Mucosa of descending colon (tissue), 3 donors: ENCODE measurements around the gene LRP2BP. TPM values are rescaled to one million over a fixed set of nuclear protein-coding genes. Genes with fewer than 3 reads are reported as not detected.

Experiments used
- ATAC-seq: fragments of 200-7000 bp; cut with Tn5 transposase; one replicate; pipeline ENCODE4 v1.9.1; 2020; ENCODE audit warnings: mild to moderate bottlenecking, moderate library complexity
- DNase-seq, 3 donors: peaks; one replicate each; pipeline ENCODE4 v3.0.0-alpha.2; 2020
- H3K36me3 ChIP-seq: fragments of 200-600 bp; one replicate; pipeline ENCODE4 v1.8.0; 2021; ENCODE audit warnings: low read depth, mild to moderate bottlenecking
- H3K4me1 ChIP-seq: fragments of 200-600 bp; one replicate; pipeline ENCODE4 v1.8.0; 2021; ENCODE audit warnings: low read depth, mild to moderate bottlenecking
- H3K4me3 ChIP-seq: fragments of 200-600 bp; one replicate; pipeline ENCODE4 v1.8.0; 2021; ENCODE audit warnings: mild to moderate bottlenecking
- H3K9me3 ChIP-seq: fragments of 200-600 bp; one replicate; pipeline ENCODE4 v1.8.0; 2021; ENCODE audit warnings: mild to moderate bottlenecking
- CTCF ChIP-seq: fragments of 200-600 bp; IDR thresholded peaks from one replicate; pipeline ENCODE4 v1.8.0; 2022; ENCODE audit warnings: antibody characterized with exemption, mild to moderate bottlenecking
- intact Hi-C, 2 donors: fragments of 100-400 bp; cut with DNase I in 1 of 2; cut with micrococcal nuclease in 1 of 2; formaldehyde crosslinking; loops; one replicate each; pipeline versions ENCODE4 v1.11.0 to v1.11.1; 2022; cut with DNase I, micrococcal nuclease
- total RNA-seq, 3 donors: library from RNA; stranded (reverse); fragmentation: NEBNext Ultra II Directional in 2 of 3; extraction: Animal tissue kit (Norgen Biotek cat#: 25700) in 2 of 3; gene quantifications; one replicate each; pipeline versions ENCODE4 v1.2.1 to v1.2.4, GENCODE V29; 2021 to 2023
- donor health status: DM: no; HTN: no; CAD: no; lungs with moderate emphysema.
- donor health status: DM: no; HTN: no; CAD: no.
- donor health status: DM: no; HTN: yes; CAD: no.

Gene LRP2BP
- total RNA-seq, 3 donors from 2014 or later = 0.35 to 1.3 (median 0.41) TPM

- Histone ChIP-seq H3K9me3 (peaks cover under 1% of the 10 kb centered on the region), H3K4me1 (no peaks in the 10 kb centered on the region), H3K4me3 (no peak overlapping the region), H3K36me3 (no peaks in the 10 kb centered on the region)
- DNase-seq (no peak), ATAC-seq (no peak)
- TF ChIP-seq CTCF = no peak
- intact Hi-C loops = no loop called here
These were observed 51.8 kb downstream of the LRP2BP start for GRCh38 chr4:185343726-185344581.

- DNase-seq (no peak), ATAC-seq (no peak)
- H3K4me3 ChIP-seq = no peak overlapping the region
- H3K4me1 ChIP-seq = no peaks in the 10 kb centered on the region
- H3K9me3 ChIP-seq = peaks cover 3% of the 10 kb centered on the region
- TF ChIP-seq CTCF = no peak
- H3K36me3 ChIP-seq = no peaks in the 10 kb centered on the region
- intact Hi-C loops = no loop called here
These were observed 53.9 kb downstream of the LRP2BP start for GRCh38 chr4:185341841-185342240.

GRCh38 chr4:185341377-185341776 lies 54.3 kb downstream of the LRP2BP start:
- intact Hi-C loops = no loop called here
- ATAC-seq = no peak
- no peak for TF ChIP-seq CTCF
- H3K9me3 ChIP-seq = peaks cover 3% of the 10 kb centered on the region
- no peaks in the 10 kb centered on the region for H3K36me3 ChIP-seq
- no peak for DNase-seq
- no peaks in the 10 kb centered on the region for H3K4me1 ChIP-seq
- no peak overlapping the region for H3K4me3 ChIP-seq

GRCh38 chr4:185339941-185340340 lies 55.8 kb downstream of the LRP2BP start:
- DNase-seq (no peak), ATAC-seq (no peak)
- no peak for TF ChIP-seq CTCF
- H3K36me3 ChIP-seq = no peaks in the 10 kb centered on the region
- H3K4me1 ChIP-seq = no peaks in the 10 kb centered on the region
- intact Hi-C loops = no loop called here
- H3K4me3 ChIP-seq = no peak overlapping the region
- H3K9me3 ChIP-seq = peaks cover 3% of the 10 kb centered on the region

GRCh38 chr4:185335579-185335978 lies 60.1 kb downstream of the LRP2BP start:
- DNase-seq = no peak
- Histone ChIP-seq H3K9me3 (peaks cover 3% of the 10 kb centered on the region), H3K36me3 (no peaks in the 10 kb centered on the region), H3K4me1 (no peaks in the 10 kb centered on the region), H3K4me3 (no peak overlapping the region)
- no peak for TF ChIP-seq CTCF
- intact Hi-C loops = no loop called here
- ATAC-seq = no peak
